ENCODE results near the gene ZNF536.

The ZNF536 gene

DNA sequence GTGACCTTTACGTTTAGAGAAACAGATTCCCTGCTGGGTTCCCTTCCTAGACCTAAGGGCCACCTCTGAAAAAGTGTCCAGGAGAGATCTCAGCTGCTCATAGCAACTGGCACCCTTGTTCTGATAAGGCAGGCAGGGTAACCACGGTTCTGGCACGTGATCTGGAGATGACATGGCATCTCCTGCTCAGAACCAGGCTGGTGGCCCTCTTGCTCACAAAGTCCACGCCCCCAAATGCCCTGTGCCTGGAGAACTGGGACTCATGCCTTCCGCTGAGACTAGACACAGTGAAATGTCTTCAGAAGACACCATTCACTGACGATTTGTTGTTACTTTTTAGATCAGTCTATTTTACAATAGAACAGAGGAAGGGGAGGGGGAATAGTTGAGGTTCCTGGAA lies 174.1 kb downstream of the ZNF536 start:
- TF ChIP-seq, protein P1, sequence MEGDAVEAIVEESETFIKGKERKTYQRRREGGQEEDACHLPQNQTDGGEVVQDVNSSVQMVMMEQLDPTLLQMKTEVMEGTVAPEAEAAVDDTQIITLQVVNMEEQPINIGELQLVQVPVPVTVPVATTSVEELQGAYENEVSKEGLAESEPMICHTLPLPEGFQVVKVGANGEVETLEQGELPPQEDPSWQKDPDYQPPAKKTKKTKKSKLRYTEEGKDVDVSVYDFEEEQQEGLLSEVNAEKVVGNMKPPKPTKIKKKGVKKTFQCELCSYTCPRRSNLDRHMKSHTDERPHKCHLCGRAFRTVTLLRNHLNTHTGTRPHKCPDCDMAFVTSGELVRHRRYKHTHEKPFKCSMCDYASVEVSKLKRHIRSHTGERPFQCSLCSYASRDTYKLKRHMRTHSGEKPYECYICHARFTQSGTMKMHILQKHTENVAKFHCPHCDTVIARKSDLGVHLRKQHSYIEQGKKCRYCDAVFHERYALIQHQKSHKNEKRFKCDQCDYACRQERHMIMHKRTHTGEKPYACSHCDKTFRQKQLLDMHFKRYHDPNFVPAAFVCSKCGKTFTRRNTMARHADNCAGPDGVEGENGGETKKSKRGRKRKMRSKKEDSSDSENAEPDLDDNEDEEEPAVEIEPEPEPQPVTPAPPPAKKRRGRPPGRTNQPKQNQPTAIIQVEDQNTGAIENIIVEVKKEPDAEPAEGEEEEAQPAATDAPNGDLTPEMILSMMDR (IDR thresholded peaks at IDR 0.05; ENCODE audit: control extremely low read depth, extremely low read depth, low read depth, missing control alignments) = no peak
- ChIA-PET POLR2A (no interaction called here), CTCF (no interaction called here)
- DNase-seq (ENCODE audit: extremely low spot score) = no peak

GRCh38 chr19:30547246-30547645 lies 175.1 kb downstream of the ZNF536 start:
- ChIA-PET CTCF (interaction anchor here (1.4 kb wide), 1 partner anchor 20 kb away, joined by 3 read pairs; no protein-coding TSS in a partner anchor), POLR2A (no interaction called here)
- DNase-seq (ENCODE audit: extremely low spot score) = no peak
- TF ChIP-seq, protein P1 (IDR thresholded peaks at IDR 0.05; ENCODE audit: control extremely low read depth, extremely low read depth, low read depth, missing control alignments) = no peak

DNA sequence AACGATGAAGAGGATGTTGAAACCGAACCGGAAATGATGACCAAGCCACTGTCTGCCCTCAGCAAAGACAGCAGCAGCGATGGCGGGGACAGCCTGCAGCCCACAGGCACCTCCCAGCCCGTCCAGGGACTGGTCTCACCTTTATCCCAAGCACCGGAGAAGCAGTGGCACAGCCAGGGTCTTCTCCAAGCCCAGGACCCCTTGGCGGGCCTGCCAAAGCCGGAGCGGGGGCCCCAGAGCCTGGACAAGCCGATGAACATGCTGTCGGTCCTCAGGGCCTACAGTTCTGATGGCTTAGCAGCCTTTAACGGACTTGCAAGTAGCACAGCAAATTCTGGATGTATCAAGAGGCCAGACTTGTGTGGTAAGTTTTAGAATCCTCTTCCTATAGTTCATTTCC lies 177.0 kb downstream of the ZNF536 start:
- no peak for DNase-seq (ENCODE audit: extremely low spot score)
- CTCF ChIA-PET = no interaction called here
- TF ChIP-seq, protein P1 (IDR thresholded peaks at IDR 0.05; ENCODE audit: control extremely low read depth, extremely low read depth, low read depth, missing control alignments) = no peak
- POLR2A ChIA-PET = no interaction called here

GRCh38 chr19:30551271-30551670 lies 179.1 kb downstream of the ZNF536 start:
- DNase-seq (ENCODE audit: extremely low spot score) = no peak
- ChIA-PET POLR2A (no interaction called here), CTCF (no interaction called here)
- TF ChIP-seq, protein P1 (IDR thresholded peaks at IDR 0.05; ENCODE audit: control extremely low read depth, extremely low read depth, low read depth, missing control alignments) = no peak

DNA sequence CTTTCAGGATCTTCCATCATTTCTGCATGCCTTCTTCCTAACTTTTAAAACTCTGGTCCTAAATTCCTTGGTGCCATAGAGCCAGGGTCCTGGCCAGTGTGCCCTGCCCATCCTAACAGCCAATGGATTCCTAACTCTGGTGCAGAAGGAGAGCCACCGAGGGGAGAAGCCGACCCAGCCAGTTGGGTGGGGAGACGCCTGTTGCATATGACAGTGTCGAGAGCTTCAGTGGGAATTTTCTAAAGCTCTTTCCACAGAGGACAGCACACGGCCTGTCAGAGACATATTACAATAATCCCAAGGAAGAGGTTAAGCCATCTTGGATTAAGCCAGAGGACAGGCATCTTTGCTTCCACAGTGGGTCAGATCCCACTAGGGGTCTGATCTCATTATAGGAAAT lies 180.4 kb downstream of the ZNF536 start:
- POLR2A ChIA-PET = no interaction called here
- no peak for DNase-seq (ENCODE audit: extremely low spot score)
- CTCF ChIA-PET = no interaction called here
- TF ChIP-seq, protein P1 (IDR thresholded peaks at IDR 0.05; ENCODE audit: control extremely low read depth, extremely low read depth, low read depth, missing control alignments) = no peak

DNA sequence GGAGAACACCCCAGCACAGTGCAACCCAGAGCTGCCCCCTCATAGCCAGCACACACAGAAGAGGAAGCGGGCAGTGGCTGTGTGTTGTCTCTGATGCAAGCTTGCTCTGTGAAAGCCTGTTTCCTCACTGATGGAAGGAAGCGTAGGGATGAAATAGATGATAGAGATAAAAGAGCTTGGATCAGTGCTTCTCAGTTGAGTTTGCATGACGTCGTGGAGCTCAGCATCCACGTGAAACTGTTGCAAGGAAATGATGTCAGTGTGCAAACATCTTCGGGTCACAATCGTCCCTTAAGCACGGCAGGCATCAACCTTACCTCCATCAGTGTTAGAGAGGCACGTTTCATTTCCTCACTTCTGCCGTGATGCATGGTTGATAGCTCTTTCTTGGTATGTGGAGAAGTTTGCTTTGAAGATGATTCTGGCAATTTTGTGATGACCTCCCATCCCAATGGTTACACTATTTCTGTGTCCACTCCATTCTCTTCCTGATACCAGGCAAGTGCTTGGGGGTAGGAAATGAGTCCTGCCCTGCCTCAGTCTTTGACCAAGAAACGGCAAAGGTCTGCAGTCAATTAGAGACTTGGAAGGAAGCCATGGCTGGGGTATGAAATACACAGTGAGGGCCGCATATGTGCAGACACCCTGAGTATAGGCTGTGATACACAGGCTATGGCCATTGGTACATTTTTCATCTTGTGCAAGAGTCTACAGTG lies 183.0 kb downstream of the ZNF536 start:
- CTCF ChIA-PET = no interaction called here
- TF ChIP-seq, protein P1 (IDR thresholded peaks at IDR 0.05; ENCODE audit: control extremely low read depth, extremely low read depth, low read depth, missing control alignments) = no peak
- DNase-seq (ENCODE audit: extremely low spot score) = no peak

More for the DNA sequence above, 183.0 kb downstream of the ZNF536 start:
- POLR2A ChIA-PET = no interaction called here
